SK-N-SH (cell line): ENCODE results near the gene PCSK5. TPM values are rescaled to one million over a fixed set of nuclear protein-coding genes. Genes with fewer than 3 reads are reported as not detected.
"Not testable (repeated sequence)": the region's sequence is repeated elsewhere in the genome, so short reads cannot be mapped to it uniquely, and the experiment has no call there.

Experiments
- CTCF ChIA-PET: fragments of 300-600, 350-600 bp; formaldehyde crosslinking; extraction: SDS; loops from one replicate; lab custom pipeline; 2021; lab: Yijun Ruan, JAX
- POLR2A ChIA-PET: fragments of 350-600 bp; sonication (Branson Sonifier 250); formaldehyde crosslinking; extraction: SDS; loops from one replicate; lab custom pipeline; 2020; ENCODE audit warnings: antibody characterized with exemption, inconsistent platforms; lab: Yijun Ruan, JAX
- DNase-seq: peaks from one replicate; pipeline ENCODE4 v3.0.0; 2012
- H2AFZ ChIP-seq: fragments of 200-600 bp; sonication (generic); 2 replicates; pipeline ENCODE4 v1.8.1; 2016; ENCODE audit warnings: antibody characterized with exemption, mild to moderate bottlenecking, low read depth
- H3F3A ChIP-seq: fragments of 200-600 bp; sonication (generic); replicated peaks from 2 replicates; pipeline ENCODE3; 2016; ENCODE audit warnings: antibody characterized with exemption, mild to moderate bottlenecking; ENCODE audit not compliant: insufficient read depth
- H3K27ac ChIP-seq, 2 experiments: fragments of 200-500 bp in 1 of 2; fragments of 200-600 bp in 1 of 2; sonication (Bioruptor generic) in 1 of 2; sonication (generic), shearing (Covaris generic) in 1 of 2; 2 replicates each; pipeline versions ENCODE4 v1.5.1 to v1.6.1; 2014 to 2016; ENCODE audit warnings: low read depth in 2 of 2, inconsistent platforms in 1 of 2, low read length in 1 of 2, mild to moderate bottlenecking in 1 of 2, mixed read lengths in 1 of 2
- H3K27me3 ChIP-seq: fragments of 200-600 bp; sonication (generic), shearing (Covaris generic); 2 replicates; pipeline ENCODE4 v1.6.1; 2016; ENCODE audit warnings: mixed run types; ENCODE audit not compliant: insufficient read depth
- H3K36me3 ChIP-seq, 2 experiments: fragments of 200-500 bp in 1 of 2; fragments of 200-600 bp in 1 of 2; sonication (Bioruptor generic) in 1 of 2; sonication (generic) in 1 of 2; replicated peaks in 1 of 2; 2 replicates each; pipeline versions ENCODE3 to v1.5.1; 2014 to 2016; ENCODE audit warnings: low read length in 1 of 2, mild to moderate bottlenecking in 1 of 2; ENCODE audit not compliant: insufficient read depth in 2 of 2, control insufficient read depth in 1 of 2
- H3K4me1 ChIP-seq, 2 experiments: fragments of 200-500 bp in 1 of 2; fragments of 200-600 bp in 1 of 2; sonication (Bioruptor generic) in 1 of 2; sonication (generic), shearing (Covaris generic) in 1 of 2; 2 replicates each; pipeline versions ENCODE4 v1.5.1 to v1.6.1; 2014 to 2016; ENCODE audit warnings: low read depth in 1 of 2, low read length in 1 of 2, mixed run types in 1 of 2; ENCODE audit not compliant: insufficient read depth in 2 of 2, control insufficient read depth in 1 of 2
- H3K4me2 ChIP-seq: fragments of 200-600 bp; sonication (generic), shearing (Covaris generic); 2 replicates; pipeline ENCODE4 v1.6.1; 2017; ENCODE audit warnings: mixed run types
- H3K4me3 ChIP-seq, 2 experiments: fragments of 200-500 bp in 1 of 2; fragments of 200-600 bp in 1 of 2; sonication (Bioruptor generic) in 1 of 2; sonication (generic), shearing (Covaris generic) in 1 of 2; 2 replicates each; pipeline versions ENCODE4 v1.5.1 to v1.8.1; 2014 to 2016; ENCODE audit warnings: low read depth in 2 of 2, inconsistent platforms in 1 of 2, low read length in 1 of 2, mild to moderate bottlenecking in 1 of 2, mixed read lengths in 1 of 2, moderate library complexity in 1 of 2
- H3K79me2 ChIP-seq: fragments of 200-600 bp; sonication (generic); 2 replicates; pipeline ENCODE4 v1.8.1; 2017; ENCODE audit warnings: mild to moderate bottlenecking; ENCODE audit not compliant: insufficient read depth
- H3K9ac ChIP-seq: fragments of 200-600 bp; sonication (generic); 2 replicates; pipeline ENCODE4 v1.6.1; 2017; ENCODE audit warnings: mixed run types
- H3K9me2 ChIP-seq: fragments of 200-600 bp; sonication (generic); 2 replicates; pipeline ENCODE4 v1.6.1; 2017; ENCODE audit warnings: mixed run types
- H3K9me3 ChIP-seq: fragments of 200-600 bp; sonication (generic); 2 replicates; pipeline ENCODE4 v1.6.1; 2017; ENCODE audit warnings: mixed run types, mild to moderate bottlenecking, moderate library complexity
- H4K20me1 ChIP-seq: fragments of 200-600 bp; sonication (generic); 2 replicates; pipeline ENCODE4 v1.6.1; 2017; ENCODE audit warnings: mild to moderate bottlenecking, mixed run types; ENCODE audit not compliant: insufficient read depth
- EP300 ChIP-seq, 2 experiments: IDR thresholded peaks; 2 replicates each; pipeline versions ENCODE4 v1.4.0 to v1.6.1; 2012; ENCODE audit warnings: borderline replicate concordance in 1 of 2, low read depth in 1 of 2, low read length in 1 of 2
- FOXJ3 ChIP-seq: sonication (generic); formaldehyde crosslinking; IDR thresholded peaks from 2 replicates; pipeline ENCODE4 v1.5.1; 2020; ENCODE audit warnings: mild to moderate bottlenecking, missing genetic modification reagents
- GATA2 ChIP-seq: sonication (generic); formaldehyde crosslinking; IDR thresholded peaks from 2 replicates; pipeline ENCODE4 v1.5.0; 2020; ENCODE audit warnings: mild to moderate bottlenecking, missing genetic modification reagents
- JUND ChIP-seq: IDR thresholded peaks from 2 replicates; pipeline ENCODE4 v1.4.0; 2012
- MAX ChIP-seq: IDR thresholded peaks from 2 replicates; pipeline ENCODE4 v1.4.0; 2012; ENCODE audit warnings: low read depth
- MEF2A ChIP-seq: IDR thresholded peaks from 2 replicates; pipeline ENCODE4 v1.4.0; 2012; ENCODE audit warnings: low read depth, borderline replicate concordance
- MXI1 ChIP-seq: IDR thresholded peaks from 2 replicates; pipeline ENCODE4 v1.6.1; 2012; ENCODE audit warnings: mild to moderate bottlenecking, low read depth, low read length, improper control_type of control experiment
- NFIC ChIP-seq: IDR thresholded peaks from 2 replicates; pipeline ENCODE4 v1.4.0; 2012; ENCODE audit warnings: borderline replicate concordance
- POLR2AphosphoS5 ChIP-seq: IDR thresholded peaks from 2 replicates; pipeline ENCODE4 v1.6.1; 2012; ENCODE audit warnings: low read depth, low read length
- RAD21 ChIP-seq: IDR thresholded peaks from 2 replicates; pipeline ENCODE4 v1.6.1; 2012; ENCODE audit warnings: mild to moderate bottlenecking, low read length
- RXRA ChIP-seq: IDR thresholded peaks from 2 replicates; pipeline ENCODE4 v1.4.0; 2012; ENCODE audit warnings: low read depth, mild to moderate bottlenecking, borderline replicate concordance
- SMC3 ChIP-seq: IDR thresholded peaks from 2 replicates; pipeline ENCODE4 v1.6.1; 2012; ENCODE audit warnings: low read depth, low read length, improper control_type of control experiment
- TAF1 ChIP-seq: IDR thresholded peaks from 2 replicates; pipeline ENCODE4 v1.6.1; 2012; ENCODE audit warnings: low read depth, mild to moderate bottlenecking, low read length, moderate library complexity, borderline replicate concordance
- TEAD4 ChIP-seq: IDR thresholded peaks from 2 replicates; pipeline ENCODE4 v1.4.0; 2012; ENCODE audit warnings: mild to moderate bottlenecking, borderline replicate concordance; ENCODE audit not compliant: insufficient read depth
- YY1 ChIP-seq: IDR thresholded peaks from 2 replicates; pipeline ENCODE4 v1.4.0; 2012; ENCODE audit warnings: low read depth, mild to moderate bottlenecking
- ZBTB33 ChIP-seq: IDR thresholded peaks from 2 replicates; pipeline ENCODE4 v1.4.0; 2012; ENCODE audit warnings: low read depth, borderline replicate concordance
- WGBS: methylation state at CpG from one replicate; pipeline ENCODE4 v1.1.6; 2017; ENCODE audit warnings: low lambda C conversion rate; 5-methylcytosine and 5-hydroxymethylcytosine counted together
- polyA plus RNA-seq, 3 experiments: library from polyadenylated mRNA; depleted of rRNA; stranded (reverse); fragments of >200 nt; gene quantifications; 2 replicates each; pipeline ENCODE4 v1.2.3, GENCODE V29; 2012
- TF ChIP-seq, protein P1 (sequence below): fragments of 200-600 bp; sonication (generic); IDR thresholded peaks from 2 replicates; pipeline ENCODE4 v1.6.1; 2017; ENCODE audit warnings: antibody characterized with exemption, mild to moderate bottlenecking, moderate library complexity
- TF ChIP-seq, protein P2 (sequence below): fragments of 150-350 bp; IDR thresholded peaks from 2 replicates; pipeline ENCODE4 v1.6.1; 2016; ENCODE audit warnings: mild to moderate bottlenecking, low read depth, low read length

PCSK5 gene
- polyA plus RNA-seq, 1 of the 3 experiments (the other 2 are of a cell fraction): 0.08 TPM

DNA sequence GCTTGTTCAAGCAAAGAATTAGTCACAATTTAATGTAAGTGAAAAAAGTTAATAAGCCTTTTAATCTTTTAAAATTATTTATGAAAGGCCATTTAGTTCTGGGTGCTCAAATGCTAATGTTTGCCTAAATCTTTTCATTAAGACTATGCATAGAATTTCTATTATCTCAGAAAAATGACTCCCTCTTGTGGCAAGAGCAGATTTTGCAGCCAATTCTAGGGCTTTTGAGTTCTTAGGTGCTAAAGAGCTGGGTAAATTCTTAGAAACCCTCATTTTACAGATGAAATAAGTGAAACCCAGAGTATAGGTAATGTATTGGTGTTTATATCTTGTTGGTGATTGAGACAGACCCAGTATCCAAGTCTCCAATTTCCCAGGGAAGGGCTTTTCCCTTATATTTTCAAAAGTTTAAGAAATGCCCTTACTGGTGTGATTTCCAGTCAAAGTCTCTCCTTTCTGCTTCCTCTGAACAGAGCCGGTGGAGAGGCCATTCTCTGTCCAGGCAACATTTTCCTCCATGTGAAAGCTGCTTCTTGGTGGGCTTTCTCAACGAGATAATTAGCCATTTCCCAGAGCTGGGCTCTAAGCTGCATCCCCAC lies 24.1 kb upstream of the PCSK5 start:
- Histone ChIP-seq H3K79me2 (no peaks in the 10 kb centered on the region), H3K4me3 (peak overlapping the region in 1 of 2 experiments; percentile 48; a peak in 1 of 4 replicates), H3F3A (no peaks in the 10 kb centered on the region), H3K27me3 (no peaks in the 10 kb centered on the region), H4K20me1 (no peaks in the 10 kb centered on the region), H3K4me2 (no peak overlapping the region), H2AFZ (no peak overlapping the region), H3K36me3 (no peaks in the 10 kb centered on the region), H3K9me3 (no peaks in the 10 kb centered on the region), H3K4me1 (no peaks in the 10 kb centered on the region), H3K9me2 (no peaks in the 10 kb centered on the region), H3K27ac (no peak overlapping the region), H3K9ac (no peak overlapping the region)
- TF ChIP-seq JUND (no peak), POLR2AphosphoS5 (no peak), NFIC (no peak), ZBTB33 (no peak), MXI1 (no peak), TAF1 (no peak), MAX (no peak), TEAD4 (no peak), EP300 (IDR thresholded peaks at IDR 0.05; ENCODE audit: borderline replicate concordance in 1 of 2, low read depth in 1 of 2, low read length in 1 of 2) (no peak), RAD21 (peak; percentile 55), SMC3 (peak; percentile 21; the same call in 1 of the 2 replicates), YY1 (no peak), FOXJ3 (CRISPR knock-in tag) (no peak), GATA2 (CRISPR knock-in tag) (no peak), RXRA (no peak), MEF2A (no peak)
- TF ChIP-seq, protein P1, sequence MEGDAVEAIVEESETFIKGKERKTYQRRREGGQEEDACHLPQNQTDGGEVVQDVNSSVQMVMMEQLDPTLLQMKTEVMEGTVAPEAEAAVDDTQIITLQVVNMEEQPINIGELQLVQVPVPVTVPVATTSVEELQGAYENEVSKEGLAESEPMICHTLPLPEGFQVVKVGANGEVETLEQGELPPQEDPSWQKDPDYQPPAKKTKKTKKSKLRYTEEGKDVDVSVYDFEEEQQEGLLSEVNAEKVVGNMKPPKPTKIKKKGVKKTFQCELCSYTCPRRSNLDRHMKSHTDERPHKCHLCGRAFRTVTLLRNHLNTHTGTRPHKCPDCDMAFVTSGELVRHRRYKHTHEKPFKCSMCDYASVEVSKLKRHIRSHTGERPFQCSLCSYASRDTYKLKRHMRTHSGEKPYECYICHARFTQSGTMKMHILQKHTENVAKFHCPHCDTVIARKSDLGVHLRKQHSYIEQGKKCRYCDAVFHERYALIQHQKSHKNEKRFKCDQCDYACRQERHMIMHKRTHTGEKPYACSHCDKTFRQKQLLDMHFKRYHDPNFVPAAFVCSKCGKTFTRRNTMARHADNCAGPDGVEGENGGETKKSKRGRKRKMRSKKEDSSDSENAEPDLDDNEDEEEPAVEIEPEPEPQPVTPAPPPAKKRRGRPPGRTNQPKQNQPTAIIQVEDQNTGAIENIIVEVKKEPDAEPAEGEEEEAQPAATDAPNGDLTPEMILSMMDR: peak; percentile 80
- TF ChIP-seq, protein P2, sequence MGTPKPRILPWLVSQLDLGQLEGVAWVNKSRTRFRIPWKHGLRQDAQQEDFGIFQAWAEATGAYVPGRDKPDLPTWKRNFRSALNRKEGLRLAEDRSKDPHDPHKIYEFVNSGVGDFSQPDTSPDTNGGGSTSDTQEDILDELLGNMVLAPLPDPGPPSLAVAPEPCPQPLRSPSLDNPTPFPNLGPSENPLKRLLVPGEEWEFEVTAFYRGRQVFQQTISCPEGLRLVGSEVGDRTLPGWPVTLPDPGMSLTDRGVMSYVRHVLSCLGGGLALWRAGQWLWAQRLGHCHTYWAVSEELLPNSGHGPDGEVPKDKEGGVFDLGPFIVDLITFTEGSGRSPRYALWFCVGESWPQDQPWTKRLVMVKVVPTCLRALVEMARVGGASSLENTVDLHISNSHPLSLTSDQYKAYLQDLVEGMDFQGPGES: no peak
- POLR2A ChIA-PET: no interaction called here
- CTCF ChIA-PET: interaction anchor here (0.5 to 2.0 kb wide), 19 partner anchors 9 to 613 kb away, joined by 3 to 10 read pairs (median 3); no protein-coding TSS in a partner anchor
- peak; percentile 15 for DNase-seq
- WGBS: 0% methylated on average over 2 of the region's 2 CpGs

DNA sequence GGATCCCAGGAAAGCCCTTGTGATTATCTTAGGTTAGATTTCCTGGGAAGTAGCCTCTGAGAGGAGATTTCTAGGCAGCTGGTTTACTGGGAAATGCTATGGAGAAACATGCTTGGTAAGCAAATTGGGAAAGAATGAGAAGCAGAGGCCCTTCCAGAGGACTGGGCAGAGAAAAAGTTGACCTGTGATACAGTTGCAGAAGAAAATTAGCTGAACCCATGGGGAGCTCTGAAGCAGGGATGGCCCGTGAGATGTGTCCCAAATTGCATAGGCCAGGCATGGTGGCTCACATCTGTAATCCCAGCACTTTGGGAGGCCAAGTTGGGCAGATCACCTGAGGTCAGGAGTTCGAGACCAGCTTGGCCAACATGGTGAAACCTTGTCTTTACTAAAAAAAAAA lies 21.9 kb upstream of the PCSK5 start:
- DNase-seq, H2AFZ ChIP-seq, H3K4me1 ChIP-seq, H3K4me3 ChIP-seq, H3F3A ChIP-seq, H4K20me1 ChIP-seq, H3K27me3 ChIP-seq, H3K9ac ChIP-seq, H3K9me3 ChIP-seq, H3K4me2 ChIP-seq, POLR2A ChIA-PET, H3K9me2 ChIP-seq, H3K36me3 ChIP-seq, H3K79me2 ChIP-seq, H3K27ac ChIP-seq: not testable (repeated sequence)
- CTCF ChIA-PET: interaction anchor here (0.7 to 1.4 kb wide), 4 partner anchors 9 to 603 kb away, joined by 3 read pairs; no protein-coding TSS in a partner anchor
- WGBS: 0% methylated on average over 2 of the region's 2 CpGs
